Activated CD8-positive, alpha-beta memory T cell treated with anti-CD3 and anti-CD28 coated beads for 24 hours (primary cell): ENCODE results near the gene TMEM37.

Source experiments
- DNase-seq: peaks from one replicate; pipeline ENCODE4 v3.0.0-alpha.2; 2020

Gene TMEM37

GRCh38 chr2:119461811-119462210, 30.2 kb downstream of the TMEM37 start:
- no peak for DNase-seq

DNA sequence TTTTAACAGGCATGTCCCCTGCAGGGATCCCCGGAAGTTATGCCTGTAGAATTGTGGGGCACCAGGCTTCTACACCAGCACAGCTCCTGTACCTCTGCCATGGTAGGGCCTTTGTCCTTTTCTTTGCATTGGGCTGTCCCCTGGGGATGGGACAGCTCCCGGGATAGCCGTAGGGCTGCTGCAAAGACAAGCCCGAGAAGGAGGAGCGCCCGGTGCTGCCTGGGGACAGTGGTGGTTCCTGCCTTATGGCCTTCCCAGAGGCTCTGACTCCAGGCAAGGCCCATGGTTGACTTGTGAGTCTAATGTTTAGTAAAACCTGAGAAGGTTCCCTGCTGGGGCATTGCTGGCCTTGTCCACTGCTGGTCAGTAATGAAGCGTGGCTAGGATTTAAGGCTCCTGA, 30.9 kb downstream of the TMEM37 start:
- DNase-seq: no peak

GRCh38 chr2:119463136-119463535, 31.5 kb downstream of the TMEM37 start:
- DNase-seq: no peak

DNA sequence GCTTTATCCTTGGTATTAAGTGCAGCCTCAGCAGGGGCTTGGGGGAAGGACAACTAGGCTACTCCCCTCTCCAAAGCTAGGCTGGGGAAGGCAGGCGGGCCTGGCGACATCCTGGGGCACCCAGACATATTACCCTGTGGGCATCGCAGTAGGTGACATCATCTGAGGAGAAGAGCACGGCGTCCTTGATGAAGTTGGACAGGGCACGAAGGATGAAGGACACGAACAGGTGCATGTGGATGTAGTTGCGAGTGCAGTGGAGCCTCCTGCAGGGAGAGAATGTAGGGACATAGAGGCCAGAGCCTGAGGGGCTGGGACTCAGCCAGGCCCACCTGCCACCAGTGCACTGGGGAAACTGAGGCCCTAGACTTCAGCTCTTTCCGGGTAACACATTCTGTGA, 32.3 kb downstream of the TMEM37 start:
- DNase-seq: no peak

DNA sequence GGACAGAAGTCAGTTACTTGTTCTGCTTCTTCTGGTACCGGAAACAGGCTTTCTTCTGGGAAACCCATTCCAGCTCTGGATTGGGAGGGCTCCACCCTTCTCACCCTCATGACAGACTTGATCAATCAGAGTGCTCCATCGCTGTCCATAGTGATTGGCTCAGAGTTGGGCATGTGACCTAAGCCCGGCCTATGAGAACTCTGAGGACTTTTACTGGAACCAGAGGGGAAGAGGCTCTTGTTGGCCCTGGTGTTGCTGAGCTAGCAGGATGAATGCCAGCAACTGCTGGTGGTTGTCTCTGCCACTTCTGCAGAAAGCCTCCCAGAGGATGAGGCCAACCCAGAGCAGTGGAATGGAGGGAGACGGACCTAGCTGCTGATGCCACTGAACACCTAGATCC, 33.3 kb downstream of the TMEM37 start:
- no peak for DNase-seq

DNA sequence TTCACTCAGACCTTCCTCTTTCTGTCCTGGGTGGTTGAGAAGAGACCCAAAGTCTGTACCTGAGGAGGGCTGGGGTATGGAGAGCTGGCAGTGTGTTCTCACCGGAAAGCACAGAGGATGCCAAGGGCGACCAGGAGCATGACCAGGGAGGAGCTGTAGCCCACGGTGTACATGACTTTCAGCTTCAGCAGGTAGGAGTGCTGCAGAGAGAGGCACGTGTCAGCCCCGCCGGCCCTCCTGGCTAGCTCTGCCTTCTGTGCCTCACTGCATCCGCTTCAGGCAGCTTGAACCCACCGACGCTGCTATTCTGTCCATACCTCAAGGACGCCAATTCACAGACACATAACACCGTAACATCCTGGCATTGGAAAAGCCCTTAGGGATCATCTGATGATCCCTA, 34.0 kb downstream of the TMEM37 start:
- no peak for DNase-seq

DNA sequence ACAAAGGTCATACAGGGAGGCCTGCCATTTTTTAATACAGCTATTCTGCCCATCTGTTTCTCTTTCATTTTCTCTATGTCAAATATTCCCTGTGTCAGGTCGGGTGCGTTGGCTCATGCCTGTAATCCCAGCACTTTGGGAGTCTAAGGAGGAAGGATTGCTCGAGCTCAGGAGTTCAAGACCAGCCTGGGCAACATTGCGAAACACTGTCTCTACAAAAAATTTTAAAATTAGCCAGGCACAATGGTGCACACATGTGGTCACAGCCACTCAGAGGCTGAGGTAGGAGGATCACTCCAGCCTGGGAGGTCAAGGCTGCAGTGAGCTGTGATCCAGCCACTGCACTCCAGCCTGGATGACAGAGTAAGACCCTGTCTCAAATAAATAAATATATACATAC, 34.7 kb downstream of the TMEM37 start:
- no peak for DNase-seq

GRCh38 chr2:119468154-119468955, 36.7 kb downstream of the TMEM37 start:
- DNase-seq: no peak

DNA sequence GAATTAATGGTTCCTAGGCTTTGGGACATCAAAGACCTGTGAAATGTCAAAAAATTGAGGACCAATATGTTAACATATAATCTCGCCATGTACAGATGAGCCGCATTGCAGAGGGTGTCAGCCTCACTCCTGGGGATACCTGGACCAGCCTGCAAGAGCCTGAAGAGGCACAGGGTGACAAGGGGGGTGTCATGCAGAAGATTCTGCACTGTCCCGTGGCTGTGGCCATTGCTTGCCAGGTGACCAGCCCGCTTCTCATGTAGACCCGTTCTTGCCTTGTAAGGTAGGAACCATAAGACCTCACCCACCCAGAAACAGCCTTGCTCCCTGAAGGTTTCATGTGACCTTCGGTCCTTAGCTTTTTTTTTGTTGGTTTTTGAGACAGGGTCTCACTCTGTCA, 37.5 kb downstream of the TMEM37 start:
- DNase-seq: no peak

DNA sequence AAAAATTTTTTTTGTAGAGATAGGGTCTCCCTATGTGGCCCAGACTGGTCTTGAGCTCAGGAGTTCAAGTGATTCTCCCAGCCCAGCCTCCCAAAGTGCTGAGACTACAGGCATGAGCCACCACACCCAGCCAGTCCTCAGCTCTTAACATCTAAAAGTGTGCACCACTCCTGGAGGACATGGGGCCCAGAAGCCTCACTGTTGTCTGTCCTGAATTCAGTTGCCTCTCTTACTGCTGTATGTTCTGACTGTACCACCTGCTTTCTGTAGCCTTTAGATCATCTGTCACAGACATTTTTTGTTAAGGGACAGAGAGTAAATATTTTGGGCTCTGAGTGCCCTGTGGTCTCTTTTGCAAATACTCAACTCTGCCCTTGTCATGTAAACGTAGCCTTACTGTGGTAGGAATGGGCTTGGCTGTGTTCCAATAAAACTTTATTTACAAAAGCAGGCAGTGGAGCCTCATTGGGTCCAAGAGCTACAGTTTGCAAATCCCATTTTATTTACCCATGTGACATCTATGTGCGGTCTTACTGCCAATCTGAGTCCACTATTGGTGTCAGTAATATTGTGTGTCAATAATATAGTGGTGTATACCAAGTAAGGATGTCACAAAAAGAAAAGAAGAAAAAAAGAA, 38.1 kb downstream of the TMEM37 start:
- DNase-seq: no peak

GRCh38 chr2:119472749-119473148, 41.1 kb downstream of the TMEM37 start:
- no peak for DNase-seq

GRCh38 chr2:119473621-119474370, 42.1 kb downstream of the TMEM37 start:
- DNase-seq: no peak

DNA sequence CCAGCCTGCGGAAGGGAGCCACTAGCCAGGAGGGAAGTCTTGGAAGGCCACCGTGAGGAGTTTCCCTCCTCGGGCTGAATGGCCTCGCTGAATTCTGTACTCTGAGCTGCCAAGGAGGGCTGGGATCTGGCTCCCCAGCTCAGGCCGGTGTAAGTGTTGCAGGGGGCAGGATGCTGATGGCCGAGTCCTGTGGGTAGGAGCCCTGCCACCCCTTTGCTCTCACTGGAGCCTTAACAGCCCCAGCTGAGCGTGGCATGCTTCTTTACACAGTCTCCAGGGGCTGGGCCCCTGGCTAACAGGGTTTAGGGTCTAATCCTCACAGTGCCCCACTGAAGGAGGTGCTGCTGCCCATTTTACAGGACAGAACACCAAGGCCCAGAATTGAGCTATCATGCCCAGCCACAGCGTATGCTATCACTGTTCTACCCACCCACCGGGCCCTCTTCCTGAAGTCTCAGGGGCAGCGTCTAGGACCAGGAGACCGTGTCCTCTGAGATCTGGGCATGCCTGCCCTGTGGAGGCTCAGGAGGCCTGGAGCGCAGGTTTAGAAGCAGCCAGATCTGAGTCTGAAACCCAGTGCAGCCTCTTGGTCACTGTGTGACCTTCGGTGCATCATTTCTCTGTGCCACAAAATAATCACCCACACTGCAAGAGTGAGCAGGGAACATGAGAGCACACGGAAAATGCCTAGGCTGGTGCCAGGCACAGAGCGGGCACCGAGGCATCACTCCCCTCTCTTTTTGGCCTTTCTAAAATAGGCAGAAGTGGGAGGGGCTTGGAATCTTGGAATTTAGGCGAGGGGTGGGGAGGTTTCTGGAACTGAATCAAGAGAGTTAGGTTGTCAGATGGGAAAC, 42.9 kb downstream of the TMEM37 start:
- no peak for DNase-seq

DNA sequence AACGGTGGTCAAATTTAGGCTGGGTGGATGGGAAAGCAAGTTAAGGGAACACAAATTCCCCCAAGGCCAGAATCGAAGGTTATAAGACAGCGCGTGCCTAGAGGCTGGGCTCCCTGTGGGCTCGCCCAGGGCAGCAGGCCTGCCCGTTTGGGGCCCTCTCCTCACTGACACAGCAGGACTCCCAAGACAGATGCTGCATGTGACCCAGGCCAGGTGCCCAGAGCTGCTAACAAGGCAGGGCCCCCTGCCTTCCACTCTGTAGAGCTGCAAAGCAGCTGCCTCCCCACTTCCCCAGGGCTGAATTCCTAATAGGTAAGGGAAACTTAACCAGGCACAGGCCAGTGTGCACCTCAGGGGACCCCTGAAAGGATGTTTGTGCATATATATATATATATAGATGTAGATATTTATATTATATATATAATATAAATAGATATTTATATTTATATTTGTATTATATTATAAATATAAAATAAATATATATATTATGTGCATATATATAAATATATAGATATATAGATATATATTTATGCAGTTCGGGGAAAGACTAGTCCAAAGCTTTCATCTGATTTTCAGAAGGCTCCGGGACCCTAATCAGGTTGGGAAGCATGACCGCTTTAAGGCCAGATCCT, 43.7 kb downstream of the TMEM37 start:
- no peak for DNase-seq

GRCh38 chr2:119475857-119476244, 44.2 kb downstream of the TMEM37 start:
- no peak for DNase-seq

GRCh38 chr2:119476301-119477112, 44.9 kb downstream of the TMEM37 start:
- peak; percentile 68 for DNase-seq

DNA sequence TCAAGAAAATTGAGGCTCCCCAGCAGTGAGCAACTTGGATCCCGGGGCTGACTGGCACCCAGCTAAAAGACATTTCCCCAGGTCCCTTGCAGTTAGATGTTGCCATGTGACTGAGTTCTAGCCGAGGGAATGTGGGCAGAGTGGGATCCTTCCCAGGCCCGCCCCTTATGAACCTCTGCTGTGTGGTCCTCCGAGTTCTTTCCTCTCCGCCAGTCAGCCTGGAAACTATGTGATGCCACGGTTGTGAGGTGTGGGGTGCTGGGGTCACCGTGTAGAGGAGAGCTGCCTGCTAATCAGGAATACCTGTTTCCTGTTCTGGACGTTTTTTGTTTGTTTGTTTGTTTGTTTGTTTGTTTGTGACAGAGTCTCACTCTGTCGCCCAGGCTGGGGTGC, 45.5 kb downstream of the TMEM37 start:
- DNase-seq: peak; percentile 24

GRCh38 chr2:119478188-119478977, 46.7 kb downstream of the TMEM37 start:
- peak; percentile 40 for DNase-seq

DNA sequence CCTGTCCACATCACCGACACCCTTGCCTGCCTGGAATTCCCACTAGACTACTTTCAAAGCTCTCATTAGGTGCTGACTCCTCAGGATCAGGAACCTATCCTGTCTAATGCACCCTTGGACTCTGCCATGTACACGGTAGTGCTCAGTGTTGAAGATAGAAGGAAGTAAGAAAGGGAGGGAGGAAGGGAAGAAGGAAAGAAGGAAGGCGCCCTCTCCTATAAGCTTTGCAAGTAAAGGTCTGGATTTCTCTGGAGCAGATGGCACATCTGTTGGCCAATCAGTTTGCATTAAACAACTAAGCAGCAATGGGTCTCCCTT, 47.3 kb downstream of the TMEM37 start:
- peak; percentile 30 for DNase-seq

DNA sequence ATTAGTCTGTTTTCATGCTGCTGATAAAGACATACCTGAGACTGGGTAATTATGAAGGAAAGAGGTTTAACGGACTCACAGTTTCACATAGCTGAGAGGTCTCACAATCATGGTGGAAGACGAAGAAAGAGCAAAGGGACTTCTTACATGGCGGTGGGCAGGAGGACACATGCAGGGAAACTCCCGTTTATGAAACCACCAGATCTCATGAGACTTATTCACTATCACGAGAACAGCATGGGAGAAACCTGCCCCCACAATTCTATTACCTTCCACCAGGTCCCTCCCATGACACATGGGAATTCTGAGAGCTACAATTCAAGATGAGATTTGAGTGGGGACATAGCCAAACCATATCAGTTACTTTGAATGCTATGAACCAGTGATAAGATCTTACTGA, 48.5 kb downstream of the TMEM37 start:
- DNase-seq: no peak

DNA sequence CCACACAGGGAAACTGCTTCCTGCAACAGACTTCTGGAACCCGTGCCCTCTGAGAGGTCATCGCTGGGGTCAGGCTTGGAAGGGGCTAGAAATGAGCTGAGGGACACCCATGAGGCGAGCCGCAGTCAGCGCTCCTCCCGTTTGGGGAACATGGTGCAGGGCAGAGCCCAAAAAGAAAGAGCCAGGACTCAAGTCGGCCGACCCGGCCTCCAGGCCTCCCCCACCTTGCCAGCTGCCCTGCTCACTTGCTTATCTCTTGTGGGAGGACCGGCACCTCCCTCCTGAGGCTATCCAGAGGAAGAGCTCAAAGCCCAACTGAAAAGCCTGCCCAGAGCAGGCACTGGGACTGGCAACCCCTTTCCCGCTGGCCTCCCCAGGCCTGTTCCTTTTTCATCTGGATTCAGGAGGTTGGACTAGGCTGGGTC, 49.1 kb downstream of the TMEM37 start:
- DNase-seq: peak; percentile 40
